Muscle layer of colon (tissue), 2 donors: ENCODE measurements around the gene KLHDC3.
"Not testable (repeated sequence)": the region's sequence is repeated elsewhere in the genome, so short reads cannot be mapped to it uniquely, and the experiment has no call there.

Experiments used
- H3K27ac ChIP-seq: one replicate; pipeline ENCODE4 v1.7.0; 2013; ENCODE audit warnings: low read depth, mild to moderate bottlenecking, low read length, moderate library complexity
- H3K27me3 ChIP-seq, 2 donors: one replicate each; pipeline ENCODE4 v1.7.0; 2013; ENCODE audit warnings: low read length in 2 of 2, mild to moderate bottlenecking in 2 of 2; ENCODE audit not compliant: insufficient read depth in 2 of 2, control insufficient read depth in 1 of 2
- H3K36me3 ChIP-seq: one replicate; pipeline ENCODE4 v1.7.0; 2013; ENCODE audit warnings: mild to moderate bottlenecking, low read length; ENCODE audit not compliant: insufficient read depth
- H3K4me1 ChIP-seq: one replicate; pipeline ENCODE4 v1.7.0; 2013; ENCODE audit warnings: mild to moderate bottlenecking, low read length; ENCODE audit not compliant: insufficient read depth
- H3K4me3 ChIP-seq, 2 donors: one replicate each; pipeline ENCODE4 v1.7.0; 2013; ENCODE audit warnings: low read length in 2 of 2, low read depth in 1 of 2, mild to moderate bottlenecking in 1 of 2, moderate library complexity in 1 of 2
- H3K9ac ChIP-seq: one replicate; pipeline ENCODE4 v1.7.0; 2013; ENCODE audit warnings: low read length
- H3K9me3 ChIP-seq: one replicate; pipeline ENCODE4 v1.7.0; 2013; ENCODE audit warnings: mild to moderate bottlenecking, low read length
- donor health status: abdominal sarcoma.
- donor health status: Adenocarcinoma of cecum.

Gene KLHDC3

GRCh38 chr6:42993445-42993844 lies 20.6 kb upstream of the KLHDC3 start:
- Histone ChIP-seq H3K4me3 (no peak overlapping the region), H3K9ac (no peak overlapping the region), H3K27ac (no peak overlapping the region), H3K36me3 (peaks cover 21% of the 10 kb centered on the region), H3K4me1 (no peaks in the 10 kb centered on the region), H3K9me3 (no peaks in the 10 kb centered on the region), H3K27me3 (no peaks in the 10 kb centered on the region)

GRCh38 chr6:42996513-42996912 lies 17.5 kb upstream of the KLHDC3 start:
- H3K36me3 ChIP-seq = peaks cover 2% of the 10 kb centered on the region
- H3K27me3 ChIP-seq = no peaks in the 10 kb centered on the region
- no peaks in the 10 kb centered on the region for H3K4me1 ChIP-seq
- no peak overlapping the region for H3K27ac ChIP-seq
- H3K9me3 ChIP-seq = no peaks in the 10 kb centered on the region
- no peak overlapping the region for H3K4me3 ChIP-seq
- no peak overlapping the region for H3K9ac ChIP-seq

- H3K4me1 ChIP-seq, H3K4me3 ChIP-seq, H3K9ac ChIP-seq, H3K27me3 ChIP-seq, H3K27ac ChIP-seq, H3K36me3 ChIP-seq, H3K9me3 ChIP-seq: not testable (repeated sequence)
Measured at GRCh38 chr6:42998205-42998604, 15.8 kb upstream of the KLHDC3 start.

GRCh38 chr6:43001843-43002242 lies 12.2 kb upstream of the KLHDC3 start:
- Histone ChIP-seq H3K4me1 (no peaks in the 10 kb centered on the region), H3K36me3 (peaks cover 10% of the 10 kb centered on the region), H3K9ac (no peak overlapping the region), H3K27ac (no peak overlapping the region), H3K27me3 (no peaks in the 10 kb centered on the region), H3K4me3 (no peak overlapping the region), H3K9me3 (no peaks in the 10 kb centered on the region)

- Histone ChIP-seq H3K36me3 (peaks cover 49% of the 10 kb centered on the region), H3K4me3 (no peak overlapping the region), H3K9ac (no peak overlapping the region), H3K27ac (no peak overlapping the region), H3K9me3 (no peaks in the 10 kb centered on the region), H3K4me1 (no peaks in the 10 kb centered on the region), H3K27me3 (no peaks in the 10 kb centered on the region)
Measured at GRCh38 chr6:43005844-43006243, 8.2 kb upstream of the KLHDC3 start.

GRCh38 chr6:43006251-43006650 lies 7.8 kb upstream of the KLHDC3 start:
- no peak overlapping the region for H3K9ac ChIP-seq
- no peak overlapping the region for H3K4me3 ChIP-seq
- H3K27ac ChIP-seq = no peak overlapping the region
- H3K9me3 ChIP-seq = no peaks in the 10 kb centered on the region
- H3K36me3 ChIP-seq = peaks cover 53% of the 10 kb centered on the region
- no peaks in the 10 kb centered on the region for H3K27me3 ChIP-seq
- no peaks in the 10 kb centered on the region for H3K4me1 ChIP-seq

- no peaks in the 10 kb centered on the region for H3K9me3 ChIP-seq
- no peak overlapping the region for H3K4me3 ChIP-seq
- no peaks in the 10 kb centered on the region for H3K4me1 ChIP-seq
- peaks cover 62% of the 10 kb centered on the region for H3K36me3 ChIP-seq
- no peak overlapping the region for H3K27ac ChIP-seq
- no peaks in the 10 kb centered on the region for H3K27me3 ChIP-seq
- H3K9ac ChIP-seq = no peak overlapping the region
Measured at GRCh38 chr6:43007126-43007525, 6.9 kb upstream of the KLHDC3 start.

GRCh38 chr6:43009124-43009523 lies 4.9 kb upstream of the KLHDC3 start:
- no peaks in the 10 kb centered on the region for H3K27me3 ChIP-seq
- H3K4me3 ChIP-seq = no peak overlapping the region
- no peak overlapping the region for H3K27ac ChIP-seq
- H3K36me3 ChIP-seq = peaks cover 63% of the 10 kb centered on the region
- H3K9me3 ChIP-seq = no peaks in the 10 kb centered on the region
- H3K9ac ChIP-seq = no peak overlapping the region
- peaks cover 12% of the 10 kb centered on the region for H3K4me1 ChIP-seq

GRCh38 chr6:43011207-43011606 lies 2.8 kb upstream of the KLHDC3 start:
- no peaks in the 10 kb centered on the region for H3K27me3 ChIP-seq
- no peak overlapping the region for H3K4me3 ChIP-seq
- H3K36me3 ChIP-seq = peaks cover 57% of the 10 kb centered on the region
- H3K4me1 ChIP-seq = peaks cover 28% of the 10 kb centered on the region
- H3K27ac ChIP-seq = no peak overlapping the region
- H3K9me3 ChIP-seq = no peaks in the 10 kb centered on the region
- H3K9ac ChIP-seq = no peak overlapping the region

- H3K27ac ChIP-seq = no peak overlapping the region
- H3K9ac ChIP-seq = peak overlapping the region; percentile 72
- H3K4me3 ChIP-seq = no peak overlapping the region
- H3K9me3 ChIP-seq = no peaks in the 10 kb centered on the region
- peaks cover 48% of the 10 kb centered on the region for H3K36me3 ChIP-seq
- H3K27me3 ChIP-seq = no peaks in the 10 kb centered on the region
- peaks cover 39% of the 10 kb centered on the region for H3K4me1 ChIP-seq
Measured at GRCh38 chr6:43012364-43012763, 1.7 kb upstream of the KLHDC3 start.

GRCh38 chr6:43013097-43013842 lies 779 bp upstream of the KLHDC3 start:
- H3K36me3 ChIP-seq = peaks cover 46% of the 10 kb centered on the region
- peak overlapping the region; percentile 78 for H3K27ac ChIP-seq
- no peaks in the 10 kb centered on the region for H3K27me3 ChIP-seq
- peaks cover 39% of the 10 kb centered on the region for H3K4me1 ChIP-seq
- peak overlapping the region; percentile 50 to 89 for H3K4me3 ChIP-seq
- H3K9me3 ChIP-seq = no peaks in the 10 kb centered on the region
- peak overlapping the region; percentile 72 for H3K9ac ChIP-seq

- Histone ChIP-seq H3K36me3 (peaks cover 46% of the 10 kb centered on the region), H3K27ac (peak overlapping the region; percentile 68), H3K27me3 (no peaks in the 10 kb centered on the region), H3K9me3 (no peaks in the 10 kb centered on the region), H3K9ac (peak overlapping the region; percentile 85), H3K4me3 (peak overlapping the region; percentile 75 to 89), H3K4me1 (peaks cover 39% of the 10 kb centered on the region)
Measured at GRCh38 chr6:43014434-43014909, 423 bp downstream of the KLHDC3 start.
